Limb (tissue), 2 donors: ENCODE data around the gene DENND1C.

Experiments used
- DNase-seq, 2 donors: peaks; one replicate each; pipeline ENCODE4 v3.0.0-alpha.2; 2016; ENCODE audit errors: extremely low spot score in 2 of 2

The DENND1C gene

DNA sequence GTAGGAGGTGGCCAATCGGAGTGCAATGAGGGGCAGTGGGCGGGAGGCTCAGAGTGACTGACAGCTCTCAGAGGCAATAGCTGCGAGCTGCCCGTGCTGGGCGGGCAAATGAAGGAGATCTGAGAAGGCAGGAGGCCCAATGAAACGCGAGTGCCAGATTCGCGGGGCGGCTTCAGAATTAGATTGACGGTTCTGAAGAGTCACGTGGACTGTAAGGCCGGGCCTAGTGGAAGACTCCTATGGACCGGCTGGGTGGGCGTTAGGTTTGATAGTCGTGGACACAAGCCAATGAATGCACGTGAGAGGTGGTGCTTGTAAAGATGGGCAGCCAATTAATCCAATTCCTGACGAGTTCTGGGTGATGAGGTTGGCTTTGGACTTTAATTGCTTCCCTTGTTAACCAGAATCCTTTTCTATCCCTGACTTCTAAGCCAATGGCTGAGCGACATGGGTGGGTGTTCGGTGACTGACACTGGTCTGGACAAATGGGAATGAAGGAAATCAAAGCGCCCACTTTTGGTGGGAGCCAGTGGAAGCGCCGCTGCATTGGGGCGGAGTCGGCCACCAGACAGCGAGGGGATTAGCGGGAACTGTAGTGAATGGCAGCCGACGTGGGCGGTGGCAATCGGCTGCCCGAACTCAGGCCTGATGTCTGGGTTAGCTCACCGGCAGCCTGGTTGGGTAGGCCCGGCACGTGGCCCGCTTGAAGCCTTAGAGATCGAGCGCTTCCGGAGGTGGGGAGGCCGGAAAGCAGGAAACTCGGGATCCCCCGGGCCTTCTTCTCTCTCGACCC, 56.5 kb downstream of the DENND1C start:
- DNase-seq, result peak; percentile 99 to 100

DNA sequence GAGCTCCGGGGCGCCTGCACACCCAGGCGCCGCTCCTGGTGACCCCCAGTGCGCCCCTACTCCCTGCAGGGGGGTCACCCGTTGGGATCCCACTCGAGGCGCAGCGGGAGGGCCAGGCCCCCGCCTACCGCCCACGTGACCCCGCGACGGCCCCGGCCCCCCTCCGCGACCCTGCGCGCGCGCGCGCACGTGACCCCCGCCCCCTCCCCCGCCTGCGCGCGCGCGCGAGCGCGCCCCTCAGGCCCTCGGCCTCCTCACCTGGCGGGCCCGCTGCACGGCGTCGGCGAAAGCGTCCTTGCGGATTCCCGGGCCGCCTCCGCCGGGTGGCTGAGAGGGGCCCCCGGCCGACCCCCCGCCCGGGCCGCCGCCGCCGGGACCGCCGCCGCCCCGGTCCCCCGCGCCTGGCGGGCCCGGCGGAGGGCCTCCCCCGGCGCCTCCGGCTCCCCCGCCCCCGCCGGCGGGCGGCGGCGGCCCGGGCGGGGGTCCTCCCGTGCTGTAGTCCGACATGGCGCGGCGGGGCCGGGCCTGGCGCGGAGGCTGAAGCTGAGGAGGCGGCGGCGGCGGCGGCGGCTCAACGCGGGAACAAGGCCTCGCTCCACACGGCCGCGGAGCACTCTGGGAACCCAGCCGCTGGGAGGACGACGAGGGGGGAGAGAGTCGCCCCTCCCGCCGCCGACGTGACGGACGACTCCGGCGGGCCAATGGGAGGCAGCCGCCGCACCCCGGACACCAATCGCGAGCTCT, 57.2 kb downstream of the DENND1C start, which contains the start of gene KHSRP:
Gene KHSRP, minus strand, starts transcription at position 617 of the 744 bp plus-strand sequence. Its CDS starts 110 bp downstream, at position 507.
- peak in 1 of 2 donors; percentile 68 for DNase-seq

DNA sequence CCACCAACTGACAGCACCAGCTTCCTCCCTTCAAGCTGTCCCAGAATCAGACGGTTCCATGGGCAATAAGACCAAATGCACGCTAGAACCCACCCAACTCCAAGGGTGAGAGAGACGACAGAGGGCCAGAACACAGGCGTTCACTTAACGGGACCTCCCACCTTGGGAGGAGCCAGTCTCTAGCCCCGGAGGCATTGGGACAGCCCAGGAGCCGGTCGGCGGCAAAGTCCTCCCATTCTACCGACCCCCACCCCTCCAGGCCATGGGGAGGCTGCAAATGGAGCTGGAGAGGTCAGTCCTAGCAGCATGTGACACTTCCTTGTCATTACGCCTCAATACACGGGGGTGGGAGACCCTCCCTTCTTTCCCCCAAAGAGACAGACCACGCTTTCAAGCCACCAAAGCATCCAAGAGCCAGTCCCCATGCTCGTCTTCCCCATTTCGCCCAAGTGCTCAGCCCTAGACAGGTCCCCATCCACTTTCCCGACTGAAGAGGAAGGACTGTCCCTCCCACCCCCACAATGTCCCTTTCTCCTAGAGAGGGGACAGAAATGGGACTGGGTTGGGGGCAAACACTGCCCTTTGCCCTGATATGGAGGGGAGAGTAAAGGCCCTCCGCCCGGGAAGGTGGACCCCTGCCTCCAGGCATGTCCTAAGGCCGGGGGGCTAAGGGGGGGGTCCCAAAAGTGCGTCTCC, 57.9 kb downstream of the DENND1C start:
- DNase-seq, result peak in 1 of 2 donors; percentile 2

DNA sequence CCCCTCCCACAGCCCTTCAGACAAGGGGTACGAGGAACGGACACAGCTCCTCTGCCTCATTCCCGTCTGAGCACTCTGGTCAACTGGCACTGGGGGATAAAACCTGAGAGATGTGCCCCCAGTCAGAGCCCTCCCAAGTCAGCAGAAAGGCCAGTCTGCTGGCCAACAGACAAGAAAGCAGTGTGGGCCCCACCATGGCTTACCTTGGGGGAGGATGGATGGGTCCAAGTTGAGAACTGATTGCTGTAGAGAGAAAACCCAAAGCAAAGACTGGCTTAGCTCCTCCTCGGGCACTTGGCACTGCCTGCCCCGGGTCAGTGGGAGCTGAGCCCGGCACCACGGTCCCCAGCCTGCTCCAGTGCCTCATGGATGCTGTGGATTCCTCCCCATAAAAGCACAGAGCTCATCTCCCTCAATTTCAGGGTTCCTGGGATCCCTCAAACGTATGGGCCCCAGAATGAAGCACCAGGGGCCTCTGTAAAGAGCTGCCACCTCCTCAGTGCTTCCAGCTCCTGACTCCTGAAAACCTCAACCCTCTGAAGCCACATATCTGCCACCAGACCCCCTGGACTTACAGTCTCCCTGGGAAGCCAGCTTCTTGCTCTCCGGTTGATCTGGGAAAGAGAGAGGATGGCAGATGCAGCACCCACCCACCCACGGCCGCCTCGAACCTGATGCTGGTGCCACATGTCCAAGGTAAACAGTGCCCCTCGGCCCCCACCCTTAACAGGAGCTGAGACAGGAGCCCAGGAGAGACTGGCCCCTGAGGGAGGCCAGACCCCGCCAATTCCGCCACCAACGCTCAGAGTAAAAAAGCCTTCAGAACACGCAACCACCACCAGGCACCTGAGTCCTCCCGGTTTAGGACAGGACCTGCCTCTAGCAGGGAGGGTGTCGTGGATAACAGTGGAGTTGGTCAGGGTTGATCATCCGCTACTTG, 60.2 kb downstream of the DENND1C start:
- DNase-seq, result no peak

DNA sequence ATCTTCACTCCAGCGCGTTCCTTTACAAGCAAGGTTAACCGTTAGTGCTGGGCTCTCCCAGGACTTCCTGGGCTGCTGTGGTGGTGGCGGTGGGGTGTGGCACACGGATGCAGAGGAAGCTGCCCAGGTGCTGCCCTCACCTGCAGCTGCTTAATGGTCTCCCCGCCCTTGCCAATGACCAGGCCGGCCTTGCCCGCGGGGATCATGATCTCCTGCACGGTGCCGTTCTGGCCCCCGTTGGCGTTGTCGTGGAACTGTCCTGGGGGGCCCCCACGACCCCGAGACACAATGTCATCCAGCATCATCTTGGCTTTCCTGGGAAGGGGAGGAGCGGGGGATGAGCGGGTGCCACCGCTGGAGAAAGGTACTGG, 63.0 kb downstream of the DENND1C start:
- DNase-seq, result no peak

DNA sequence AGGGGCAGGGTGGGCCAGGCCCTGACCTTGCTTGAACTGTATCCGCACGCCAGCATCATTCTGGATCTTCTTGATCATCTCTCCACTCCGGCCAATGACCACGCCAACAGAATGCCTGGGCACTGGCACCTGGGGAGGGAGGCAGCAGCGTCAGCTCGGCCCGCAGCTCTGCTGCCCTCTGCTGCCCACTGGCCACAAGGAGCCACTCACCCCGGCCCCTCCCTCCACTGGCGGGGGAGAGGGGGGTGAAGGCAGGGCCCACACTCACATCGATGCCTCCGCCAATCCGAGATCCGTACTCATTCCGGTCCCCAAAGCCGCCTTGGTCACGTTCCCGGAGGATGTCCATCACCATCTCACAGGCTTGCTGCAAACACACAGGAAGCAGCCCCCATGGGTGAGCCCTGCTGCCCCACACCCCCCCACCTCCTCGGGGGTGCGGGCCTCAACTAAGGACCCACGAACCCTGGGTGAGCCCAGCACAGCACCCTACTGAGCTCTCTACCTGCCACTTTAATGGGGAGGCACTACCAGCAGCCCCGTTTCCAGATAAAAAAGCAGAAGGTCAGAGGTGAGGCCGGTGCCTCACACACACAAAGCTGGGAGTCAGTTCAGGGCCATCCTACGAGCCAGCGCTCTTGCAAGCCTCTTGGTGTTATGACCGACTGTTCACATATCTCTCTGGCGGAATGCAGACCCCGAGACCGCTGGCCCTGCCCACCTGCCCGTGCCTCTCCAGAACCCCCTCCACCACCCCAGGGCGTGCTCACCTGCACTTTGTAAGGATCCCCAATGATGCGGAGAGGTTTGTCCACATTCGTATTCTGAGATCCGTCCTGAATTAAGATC, 63.6 kb downstream of the DENND1C start:
- DNase-seq, result peak in 1 of 2 donors; percentile 50
